ENCODE results near the gene CUX1.
"Not testable (repeated sequence)": the region's sequence is repeated elsewhere in the genome, so short reads cannot be mapped to it uniquely, and the experiment has no call there.

The CUX1 gene

DNA sequence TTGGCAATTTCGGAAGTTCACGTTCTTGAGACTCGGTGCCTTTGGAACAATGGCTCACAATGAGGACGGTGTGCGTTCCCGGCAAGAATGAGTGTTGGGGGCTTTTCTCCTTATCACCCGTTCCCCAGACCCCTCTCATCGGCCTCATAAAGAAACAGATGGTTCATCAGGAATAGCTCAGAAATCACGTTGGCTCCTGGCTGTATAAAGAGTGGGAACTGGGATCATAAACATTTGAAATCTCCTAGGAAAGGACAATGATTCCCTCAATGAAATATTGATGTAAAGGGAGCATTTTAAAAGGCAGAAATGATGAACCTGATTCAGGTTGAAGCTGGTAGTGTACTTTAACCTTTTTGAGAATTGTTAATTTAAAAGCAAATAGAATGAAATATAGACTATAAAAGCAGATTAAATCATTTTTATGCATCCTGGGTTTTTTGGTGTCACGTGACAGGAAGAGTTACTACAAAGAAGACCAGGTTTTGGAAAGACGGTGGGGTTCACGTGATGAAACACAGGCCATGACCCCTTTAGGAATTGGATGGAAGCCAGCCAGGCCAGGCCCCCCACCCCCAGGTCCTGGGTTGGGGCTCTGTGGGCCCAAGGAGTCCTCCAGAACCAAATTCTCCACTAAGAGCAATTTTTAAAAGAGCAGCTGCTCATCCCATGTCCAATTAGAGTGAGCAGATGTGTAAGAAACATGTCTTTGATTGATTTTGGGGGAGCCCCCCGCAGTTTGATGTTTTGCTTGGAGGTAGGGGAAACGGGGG is 63.0 kb downstream of the CUX1 start:
- peaks cover 0 to 6% of the 10 kb centered on the region in 2 donors for H3K36me3 ChIP-seq (ENCODE audit: control insufficient read depth in 1 of 2, insufficient read depth in 2 of 2, low read length in 2 of 2)
- no peaks in the 10 kb centered on the region for H3K9me3 ChIP-seq (ENCODE audit: control insufficient read depth in 1 of 2, low read length in 2 of 2)
- H3K27ac ChIP-seq (ENCODE audit: low read length) = peak overlapping the region; percentile 10
- no peak overlapping the region for H3K4me3 ChIP-seq (ENCODE audit: low read depth in 1 of 2, low read length in 2 of 2)
- H3K4me1 ChIP-seq (ENCODE audit: control insufficient read depth in 1 of 2, insufficient read depth in 2 of 2, low read length in 2 of 2) = peaks cover 5 to 45% of the 10 kb centered on the region in 2 donors
- H3K27me3 ChIP-seq (ENCODE audit: low read depth, low read length) = no peaks in the 10 kb centered on the region

GRCh38 chr7:101882005-101882421 is 64.6 kb downstream of the CUX1 start:
- Histone ChIP-seq H3K27ac (ENCODE audit: low read length) (peak overlapping the region; percentile 91), H3K4me1 (ENCODE audit: control insufficient read depth in 1 of 2, insufficient read depth in 2 of 2, low read length in 2 of 2) (peaks cover 5 to 45% of the 10 kb centered on the region in 2 donors), H3K36me3 (ENCODE audit: control insufficient read depth in 1 of 2, insufficient read depth in 2 of 2, low read length in 2 of 2) (peaks cover 0 to 6% of the 10 kb centered on the region in 2 donors), H3K9me3 (ENCODE audit: control insufficient read depth in 1 of 2, low read length in 2 of 2) (no peaks in the 10 kb centered on the region), H3K4me3 (ENCODE audit: low read depth in 1 of 2, low read length in 2 of 2) (no peak overlapping the region), H3K27me3 (ENCODE audit: low read depth, low read length) (no peaks in the 10 kb centered on the region)

GRCh38 chr7:101882595-101883564 is 65.5 kb downstream of the CUX1 start:
- Histone ChIP-seq H3K4me1 (ENCODE audit: control insufficient read depth in 1 of 2, insufficient read depth in 2 of 2, low read length in 2 of 2) (peaks cover 5 to 45% of the 10 kb centered on the region in 2 donors), H3K27me3 (ENCODE audit: low read depth, low read length) (no peaks in the 10 kb centered on the region), H3K9me3 (ENCODE audit: control insufficient read depth in 1 of 2, low read length in 2 of 2) (no peaks in the 10 kb centered on the region), H3K36me3 (ENCODE audit: control insufficient read depth in 1 of 2, insufficient read depth in 2 of 2, low read length in 2 of 2) (peaks cover 0 to 6% of the 10 kb centered on the region in 2 donors), H3K27ac (ENCODE audit: low read length) (peak overlapping the region; percentile 91), H3K4me3 (ENCODE audit: low read depth in 1 of 2, low read length in 2 of 2) (no peak overlapping the region)

DNA sequence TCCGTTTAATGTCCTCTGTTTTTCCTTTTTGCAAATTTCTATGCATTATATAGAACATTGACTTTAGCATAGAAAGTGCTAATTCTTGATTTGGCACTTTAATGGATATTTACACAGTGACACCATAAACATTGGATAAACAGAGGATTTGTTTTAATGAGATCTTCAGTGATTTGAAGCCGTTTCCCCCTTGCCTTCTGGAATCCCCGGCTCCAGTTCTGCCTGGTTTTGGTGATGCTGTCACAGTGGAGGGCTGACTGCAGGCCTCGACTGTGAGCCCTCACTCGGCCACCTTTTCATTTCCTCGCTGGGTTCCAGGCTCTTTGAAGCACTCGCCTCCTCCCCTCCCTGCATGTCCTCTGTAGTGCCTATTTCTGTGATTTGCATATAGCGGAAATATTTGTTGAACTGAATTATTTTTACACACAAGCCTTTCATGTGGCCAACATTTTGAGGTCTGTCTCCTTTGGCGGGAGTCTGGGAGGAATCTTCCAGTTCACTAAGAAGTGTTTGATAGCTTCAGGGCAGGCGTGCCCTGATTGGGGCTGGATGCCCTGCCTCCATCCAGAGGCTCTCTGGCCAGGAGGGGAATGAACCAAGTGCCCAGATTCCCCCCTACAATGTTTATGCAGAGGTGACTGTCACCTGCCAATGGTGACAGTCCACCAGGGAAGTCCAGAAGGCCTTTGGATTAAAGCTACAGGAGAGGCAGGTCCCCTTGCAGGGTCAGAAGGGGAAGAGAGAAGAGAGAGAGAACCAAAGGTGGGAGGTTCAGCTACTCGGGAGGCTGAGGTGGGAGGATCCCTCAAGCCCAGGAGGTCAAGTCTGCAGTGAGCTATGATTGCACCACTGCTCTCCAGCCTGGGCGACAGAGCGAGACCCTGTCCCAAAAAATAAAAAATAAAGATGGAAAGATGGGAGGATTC is 67.5 kb downstream of the CUX1 start:
- no peaks in the 10 kb centered on the region for H3K9me3 ChIP-seq (ENCODE audit: control insufficient read depth in 1 of 2, low read length in 2 of 2)
- H3K27me3 ChIP-seq (ENCODE audit: low read depth, low read length) = no peaks in the 10 kb centered on the region
- H3K27ac ChIP-seq (ENCODE audit: low read length) = no peak overlapping the region
- peaks cover 5 to 38% of the 10 kb centered on the region in 2 donors for H3K4me1 ChIP-seq (ENCODE audit: control insufficient read depth in 1 of 2, insufficient read depth in 2 of 2, low read length in 2 of 2)
- no peak overlapping the region for H3K4me3 ChIP-seq (ENCODE audit: low read depth in 1 of 2, low read length in 2 of 2)
- peaks cover 0 to 6% of the 10 kb centered on the region in 2 donors for H3K36me3 ChIP-seq (ENCODE audit: control insufficient read depth in 1 of 2, insufficient read depth in 2 of 2, low read length in 2 of 2)

DNA sequence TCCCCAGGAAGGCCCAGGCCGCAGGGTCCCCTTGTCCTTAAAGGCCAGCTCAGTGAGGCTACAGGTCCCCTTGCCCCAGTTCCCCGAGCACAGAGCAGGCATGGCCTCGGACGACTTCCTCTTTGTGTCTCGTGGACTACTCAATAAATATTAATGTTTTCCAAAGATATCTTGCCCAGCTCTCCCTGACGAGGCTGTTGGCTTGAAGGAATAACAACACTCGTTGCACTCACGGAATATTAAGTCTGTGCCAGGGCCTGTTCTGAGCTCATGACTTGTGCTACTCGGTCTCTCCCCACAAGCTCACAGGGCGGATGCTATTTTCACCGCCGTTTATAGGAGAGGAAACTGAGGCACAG is 68.2 kb downstream of the CUX1 start:
- no peaks in the 10 kb centered on the region for H3K9me3 ChIP-seq (ENCODE audit: control insufficient read depth in 1 of 2, low read length in 2 of 2)
- H3K27ac ChIP-seq (ENCODE audit: low read length) = no peak overlapping the region
- no peak overlapping the region for H3K4me3 ChIP-seq (ENCODE audit: low read depth in 1 of 2, low read length in 2 of 2)
- peaks cover 0 to 6% of the 10 kb centered on the region in 2 donors for H3K36me3 ChIP-seq (ENCODE audit: control insufficient read depth in 1 of 2, insufficient read depth in 2 of 2, low read length in 2 of 2)
- no peaks in the 10 kb centered on the region for H3K27me3 ChIP-seq (ENCODE audit: low read depth, low read length)
- H3K4me1 ChIP-seq (ENCODE audit: control insufficient read depth in 1 of 2, insufficient read depth in 2 of 2, low read length in 2 of 2) = peaks cover 5 to 34% of the 10 kb centered on the region in 2 donors

DNA sequence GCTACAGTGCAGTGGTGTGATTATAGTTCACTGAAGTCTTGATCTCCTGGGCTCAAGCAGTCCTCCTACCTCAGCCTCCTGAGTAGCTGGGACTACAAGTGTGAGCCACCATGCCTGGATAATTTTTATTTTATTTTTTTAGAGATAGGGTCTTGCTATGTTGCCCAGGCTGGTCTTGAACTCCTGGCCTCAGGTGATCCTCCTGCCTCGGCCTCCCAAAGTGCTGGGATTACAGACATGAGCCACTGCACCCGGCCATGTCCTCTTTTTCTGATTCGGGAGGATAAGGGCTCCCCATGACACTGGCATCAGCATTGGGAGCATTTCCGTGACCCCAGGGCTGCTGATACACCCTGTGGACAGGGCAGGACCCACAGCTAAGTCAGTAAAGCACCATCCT is 69.9 kb downstream of the CUX1 start:
- not testable (repeated sequence) for H3K9me3 ChIP-seq (ENCODE audit: control insufficient read depth in 1 of 2, low read length in 2 of 2); H3K4me3 ChIP-seq (ENCODE audit: low read depth in 1 of 2, low read length in 2 of 2); H3K36me3 ChIP-seq (ENCODE audit: control insufficient read depth in 1 of 2, insufficient read depth in 2 of 2, low read length in 2 of 2); H3K27me3 ChIP-seq (ENCODE audit: low read depth, low read length); H3K27ac ChIP-seq (ENCODE audit: low read length)
- peaks cover 3 to 21% of the 10 kb centered on the region in 2 donors for H3K4me1 ChIP-seq (ENCODE audit: control insufficient read depth in 1 of 2, insufficient read depth in 2 of 2, low read length in 2 of 2)

DNA sequence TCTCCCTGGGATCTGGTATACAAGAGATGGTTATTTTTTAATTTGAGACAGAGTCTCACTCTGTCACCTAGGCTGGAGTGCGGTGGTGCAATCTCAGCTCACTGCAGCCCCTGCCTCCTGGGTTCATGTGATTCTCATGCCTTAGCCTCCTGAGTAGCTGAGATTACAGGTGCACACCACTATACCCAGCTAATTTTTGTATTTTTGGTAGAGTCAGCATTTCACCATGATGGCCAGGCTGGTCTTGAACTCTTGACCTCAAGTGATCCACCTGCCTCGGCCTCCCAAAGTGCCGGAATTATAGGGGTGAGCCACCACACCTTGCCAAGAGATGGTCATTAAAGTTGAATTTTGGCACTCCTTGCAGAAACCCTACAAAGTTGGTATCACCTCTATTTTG is 71.1 kb downstream of the CUX1 start:
- not testable (repeated sequence) for H3K27me3 ChIP-seq (ENCODE audit: low read depth, low read length); H3K9me3 ChIP-seq (ENCODE audit: control insufficient read depth in 1 of 2, low read length in 2 of 2); H3K27ac ChIP-seq (ENCODE audit: low read length); H3K4me3 ChIP-seq (ENCODE audit: low read depth in 1 of 2, low read length in 2 of 2); H3K36me3 ChIP-seq (ENCODE audit: control insufficient read depth in 1 of 2, insufficient read depth in 2 of 2, low read length in 2 of 2)
- peaks cover 0 to 11% of the 10 kb centered on the region in 2 donors for H3K4me1 ChIP-seq (ENCODE audit: control insufficient read depth in 1 of 2, insufficient read depth in 2 of 2, low read length in 2 of 2)

- H3K36me3 ChIP-seq (ENCODE audit: control insufficient read depth in 1 of 2, insufficient read depth in 2 of 2, low read length in 2 of 2) = no peaks in the 10 kb centered on the region
- no peaks in the 10 kb centered on the region for H3K9me3 ChIP-seq (ENCODE audit: control insufficient read depth in 1 of 2, low read length in 2 of 2)
- H3K4me3 ChIP-seq (ENCODE audit: low read depth in 1 of 2, low read length in 2 of 2) = no peak overlapping the region
- no peak overlapping the region for H3K27ac ChIP-seq (ENCODE audit: low read length)
- no peaks in the 10 kb centered on the region for H3K27me3 ChIP-seq (ENCODE audit: low read depth, low read length)
- peaks cover 0 to 2% of the 10 kb centered on the region in 2 donors for H3K4me1 ChIP-seq (ENCODE audit: control insufficient read depth in 1 of 2, insufficient read depth in 2 of 2, low read length in 2 of 2)
Observed at GRCh38 chr7:101890749-101891523, 73.5 kb downstream of the CUX1 start.

- H3K27ac ChIP-seq (ENCODE audit: low read length) = no peak overlapping the region
- no peaks in the 10 kb centered on the region for H3K36me3 ChIP-seq (ENCODE audit: control insufficient read depth in 1 of 2, insufficient read depth in 2 of 2, low read length in 2 of 2)
- no peaks in the 10 kb centered on the region for H3K27me3 ChIP-seq (ENCODE audit: low read depth, low read length)
- no peaks in the 10 kb centered on the region for H3K9me3 ChIP-seq (ENCODE audit: control insufficient read depth in 1 of 2, low read length in 2 of 2)
- peaks cover 0 to 11% of the 10 kb centered on the region in 2 donors for H3K4me1 ChIP-seq (ENCODE audit: control insufficient read depth in 1 of 2, insufficient read depth in 2 of 2, low read length in 2 of 2)
- H3K4me3 ChIP-seq (ENCODE audit: low read depth in 1 of 2, low read length in 2 of 2) = no peak overlapping the region
Observed at GRCh38 chr7:101891936-101892640, 74.7 kb downstream of the CUX1 start.

Measured in muscle layer of duodenum (tissue), 2 donors.